Astrocyte (in vitro differentiated cells and primary cell): Measurements from ENCODE around the gene SNX11. TPM values are rescaled to one million over a fixed set of nuclear protein-coding genes. Genes with fewer than 3 reads are reported as not detected.

Source experiments
- DNase-seq: peaks from one replicate; pipeline ENCODE4 v3.0.0-alpha.2; 2010; ENCODE audit warnings: low read depth
- FAIRE-seq: peaks from 2 replicates; lab custom pipeline; 2011; peaks lifted over from hg19 to GRCh38; lab: Jason Lieb, UNC
- H2AFZ ChIP-seq: 2 replicates; pipeline ENCODE4 v1.6.0; 2012; ENCODE audit warnings: low read depth, low read length, inconsistent platforms
- H3K27ac ChIP-seq: 2 replicates; pipeline ENCODE4 v1.5.1; 2011; ENCODE audit warnings: low read depth, low read length, inconsistent platforms
- H3K27me3 ChIP-seq: 2 replicates; pipeline ENCODE4 v1.6.0; 2011; ENCODE audit warnings: low read length, inconsistent platforms; ENCODE audit not compliant: insufficient read depth
- H3K36me3 ChIP-seq: 2 replicates; pipeline ENCODE4 v1.5.1; 2011; ENCODE audit warnings: low read length, inconsistent platforms; ENCODE audit not compliant: insufficient read depth
- H3K4me1 ChIP-seq: 2 replicates; pipeline ENCODE4 v1.5.1; 2011; ENCODE audit warnings: low read length, inconsistent platforms; ENCODE audit not compliant: insufficient read depth
- H3K4me2 ChIP-seq: 2 replicates; pipeline ENCODE4 v1.6.0; 2012; ENCODE audit warnings: low read length, inconsistent platforms
- H3K4me3 ChIP-seq: 2 replicates; pipeline ENCODE4 v1.5.1; 2011; ENCODE audit warnings: low read depth, mild to moderate bottlenecking, low read length, inconsistent platforms; ENCODE audit not compliant: insufficient read depth
- H3K79me2 ChIP-seq: 2 replicates; pipeline ENCODE4 v1.6.0; 2012; ENCODE audit warnings: mild to moderate bottlenecking, low read length, inconsistent platforms; ENCODE audit not compliant: insufficient read depth
- H3K9ac ChIP-seq: 2 replicates; pipeline ENCODE4 v1.6.0; 2012; ENCODE audit warnings: mild to moderate bottlenecking, low read length, inconsistent platforms
- H3K9me3 ChIP-seq: 2 replicates; pipeline ENCODE4 v1.5.1; 2012; ENCODE audit warnings: low read depth, mild to moderate bottlenecking, low read length, inconsistent platforms; ENCODE audit not compliant: insufficient read depth
- H4K20me1 ChIP-seq: 2 replicates; pipeline ENCODE4 v1.6.0; 2012; ENCODE audit warnings: low read length, inconsistent platforms; ENCODE audit not compliant: insufficient read depth
- H3K27ac Mint-ChIP-seq: one replicate; pipeline ENCODE4 v1.8.0; 2021; ENCODE audit warnings: mild to moderate bottlenecking, mixed read lengths; ENCODE audit not compliant: unreplicated experiment
- H3K27me3 Mint-ChIP-seq: one replicate; pipeline ENCODE4 v1.8.0; 2021; ENCODE audit warnings: low read depth, mixed read lengths; ENCODE audit not compliant: unreplicated experiment
- H3K36me3 Mint-ChIP-seq: one replicate; pipeline ENCODE4 v1.8.0; 2021; ENCODE audit warnings: low read depth, mixed read lengths; ENCODE audit not compliant: unreplicated experiment
- H3K4me1 Mint-ChIP-seq: one replicate; pipeline ENCODE4 v1.8.0; 2021; ENCODE audit warnings: low read depth, mixed read lengths; ENCODE audit not compliant: unreplicated experiment
- H3K4me3 Mint-ChIP-seq: one replicate; pipeline ENCODE4 v1.8.0; 2021; ENCODE audit warnings: mild to moderate bottlenecking, moderate library complexity, mixed read lengths; ENCODE audit not compliant: unreplicated experiment
- H3K9me3 Mint-ChIP-seq: one replicate; pipeline ENCODE4 v1.8.0; 2021; ENCODE audit warnings: mild to moderate bottlenecking, mixed read lengths; ENCODE audit not compliant: unreplicated experiment
- EZH2 ChIP-seq: IDR thresholded peaks from 2 replicates; pipeline ENCODE4 v1.6.1; 2012; ENCODE audit warnings: mild to moderate bottlenecking, low read length, inconsistent platforms; ENCODE audit not compliant: insufficient read depth
- total RNA-seq: library from RNA; stranded (reverse); gene quantifications from 2 replicates; pipeline ENCODE4 v1.2.1, GENCODE V29; 2021
- TF ChIP-seq, protein P1 (sequence below): IDR thresholded peaks from 2 replicates; pipeline ENCODE4 v1.5.1; 2011; ENCODE audit warnings: low read depth, mild to moderate bottlenecking, inconsistent platforms, low read length, moderate library complexity; ENCODE audit not compliant: insufficient read depth

SNX11 gene
- total RNA-seq, 1 donor from 2014 or later: 33.3 TPM

DNA sequence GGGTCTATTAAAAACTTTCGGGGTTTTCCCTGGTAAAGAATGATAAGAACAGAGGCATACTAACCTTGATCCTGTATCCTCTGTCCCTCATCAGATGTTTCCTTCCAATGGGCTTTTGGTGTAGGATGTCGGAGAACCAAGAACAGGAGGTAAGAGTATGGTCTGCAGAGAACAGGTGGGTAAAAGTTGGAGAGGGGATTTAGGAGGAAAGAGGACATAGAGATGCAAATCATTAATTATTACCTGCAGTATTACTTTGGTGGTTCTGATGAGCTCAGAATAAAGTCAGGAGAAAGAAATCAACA, 4.3 kb downstream of the SNX11 start:
- FAIRE-seq (no peak), DNase-seq (no peak)
- Mint-ChIP-seq H3K27me3 (no peaks in the 10 kb centered on the region), H3K4me1 (peaks cover 9% of the 10 kb centered on the region), H3K4me3 (no peak overlapping the region), H3K9me3 (no peaks in the 10 kb centered on the region), H3K27ac (no peak overlapping the region), H3K36me3 (peaks cover 5% of the 10 kb centered on the region)
- Histone ChIP-seq H4K20me1 (peaks cover 33% of the 10 kb centered on the region), H3K9ac (no peak overlapping the region), H3K36me3 (no peaks in the 10 kb centered on the region), H3K27ac (no peak overlapping the region), H2AFZ (no peak overlapping the region), H3K4me2 (no peak overlapping the region), H3K4me1 (peaks cover 8% of the 10 kb centered on the region), H3K4me3 (no peak overlapping the region), H3K79me2 (peaks cover 52% of the 10 kb centered on the region), H3K27me3 (no peaks in the 10 kb centered on the region), H3K9me3 (no peaks in the 10 kb centered on the region)
- no peak for TF ChIP-seq EZH2
- TF ChIP-seq, protein P1, sequence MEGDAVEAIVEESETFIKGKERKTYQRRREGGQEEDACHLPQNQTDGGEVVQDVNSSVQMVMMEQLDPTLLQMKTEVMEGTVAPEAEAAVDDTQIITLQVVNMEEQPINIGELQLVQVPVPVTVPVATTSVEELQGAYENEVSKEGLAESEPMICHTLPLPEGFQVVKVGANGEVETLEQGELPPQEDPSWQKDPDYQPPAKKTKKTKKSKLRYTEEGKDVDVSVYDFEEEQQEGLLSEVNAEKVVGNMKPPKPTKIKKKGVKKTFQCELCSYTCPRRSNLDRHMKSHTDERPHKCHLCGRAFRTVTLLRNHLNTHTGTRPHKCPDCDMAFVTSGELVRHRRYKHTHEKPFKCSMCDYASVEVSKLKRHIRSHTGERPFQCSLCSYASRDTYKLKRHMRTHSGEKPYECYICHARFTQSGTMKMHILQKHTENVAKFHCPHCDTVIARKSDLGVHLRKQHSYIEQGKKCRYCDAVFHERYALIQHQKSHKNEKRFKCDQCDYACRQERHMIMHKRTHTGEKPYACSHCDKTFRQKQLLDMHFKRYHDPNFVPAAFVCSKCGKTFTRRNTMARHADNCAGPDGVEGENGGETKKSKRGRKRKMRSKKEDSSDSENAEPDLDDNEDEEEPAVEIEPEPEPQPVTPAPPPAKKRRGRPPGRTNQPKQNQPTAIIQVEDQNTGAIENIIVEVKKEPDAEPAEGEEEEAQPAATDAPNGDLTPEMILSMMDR: no peak

DNA sequence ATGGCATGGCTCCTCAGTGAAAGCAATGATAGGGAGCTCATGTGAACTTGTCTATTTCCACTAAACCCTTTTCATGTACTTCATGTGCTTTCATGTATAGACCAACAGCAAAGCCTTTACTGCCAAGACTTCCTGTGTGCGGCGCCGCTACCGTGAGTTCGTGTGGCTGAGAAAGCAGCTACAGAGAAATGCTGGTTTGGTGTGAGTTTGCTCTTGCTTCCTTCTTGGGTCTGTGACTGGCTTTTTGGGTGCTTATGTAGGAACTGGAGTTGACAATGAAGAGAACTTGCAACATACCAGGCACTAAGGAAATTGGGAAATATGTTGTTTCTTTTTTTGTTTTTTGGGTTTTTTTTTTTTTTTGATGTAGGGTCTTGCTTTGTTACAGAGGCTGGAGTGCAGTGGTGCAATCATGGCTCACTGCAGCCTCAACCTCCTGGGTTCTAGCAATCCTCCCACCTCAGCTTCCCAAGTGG, 5.7 kb downstream of the SNX11 start:
- Histone ChIP-seq H3K4me3 (no peak overlapping the region), H3K4me2 (no peak overlapping the region), H4K20me1 (peaks cover 33% of the 10 kb centered on the region), H3K79me2 (peaks cover 45% of the 10 kb centered on the region), H2AFZ (no peak overlapping the region), H3K4me1 (peaks cover 6% of the 10 kb centered on the region), H3K9ac (no peak overlapping the region), H3K36me3 (peaks cover 6% of the 10 kb centered on the region), H3K27me3 (no peaks in the 10 kb centered on the region), H3K9me3 (no peaks in the 10 kb centered on the region), H3K27ac (no peak overlapping the region)
- FAIRE-seq: no peak
- H3K36me3 Mint-ChIP-seq: peaks cover 5% of the 10 kb centered on the region
- no peak overlapping the region for H3K27ac Mint-ChIP-seq
- TF ChIP-seq, protein P1: no peak
- no peak for TF ChIP-seq EZH2
- H3K9me3 Mint-ChIP-seq: no peaks in the 10 kb centered on the region
- peaks cover 9% of the 10 kb centered on the region for H3K4me1 Mint-ChIP-seq
- H3K4me3 Mint-ChIP-seq: no peak overlapping the region
- no peak for DNase-seq
- H3K27me3 Mint-ChIP-seq: no peaks in the 10 kb centered on the region

DNA sequence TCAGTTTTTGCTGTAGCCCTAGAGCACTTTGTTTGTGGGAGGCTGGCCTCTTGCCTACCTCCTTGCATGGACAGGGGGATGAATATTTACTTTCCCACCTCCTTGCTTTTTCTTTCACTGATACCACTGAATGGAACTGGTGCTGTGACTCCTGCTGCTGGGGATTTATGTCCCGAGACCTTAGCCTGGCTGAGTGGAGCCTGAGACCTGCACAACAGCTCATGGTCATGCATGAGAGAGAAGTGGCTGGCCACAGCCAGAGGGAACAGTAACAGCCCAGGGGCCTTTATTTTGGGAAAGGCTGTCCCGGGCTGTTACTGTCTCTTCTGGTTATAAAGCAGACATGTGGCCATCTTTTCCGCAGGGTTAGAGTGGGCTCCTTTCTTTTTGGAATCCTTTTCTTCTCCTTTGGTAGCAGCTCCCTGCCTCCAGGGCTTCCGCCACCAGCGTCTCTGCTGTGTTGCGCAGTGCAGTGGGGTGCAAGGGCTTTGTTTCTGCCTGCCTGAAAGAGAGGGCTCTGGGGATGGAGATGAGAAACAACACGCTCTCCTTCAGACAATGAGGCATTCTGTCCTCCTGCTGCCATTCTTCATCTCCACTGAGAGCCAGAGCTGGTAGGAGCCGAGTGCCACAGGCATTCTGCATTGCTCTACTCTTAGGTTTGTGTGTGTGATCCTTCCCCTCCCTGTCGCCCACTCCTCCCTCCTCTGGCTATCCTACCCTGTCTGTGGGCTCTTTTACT, 14.5 kb downstream of the SNX11 start:
- H3K9me3 ChIP-seq: no peaks in the 10 kb centered on the region
- no peak for FAIRE-seq

More for the DNA sequence above, 14.5 kb downstream of the SNX11 start:
- peaks cover 37% of the 10 kb centered on the region for H3K36me3 ChIP-seq
- no peaks in the 10 kb centered on the region for H3K79me2 ChIP-seq
- H3K4me3 ChIP-seq: no peak overlapping the region
- TF ChIP-seq, protein P1: no peak
- TF ChIP-seq EZH2: no peak
- no peak overlapping the region for H2AFZ ChIP-seq
- H3K27me3 ChIP-seq: no peaks in the 10 kb centered on the region
- no peak overlapping the region for H3K27ac ChIP-seq
- no peaks in the 10 kb centered on the region for H3K27me3 Mint-ChIP-seq
- no peak overlapping the region for H3K4me3 Mint-ChIP-seq
- H3K4me2 ChIP-seq: no peak overlapping the region
- H3K9me3 Mint-ChIP-seq: no peaks in the 10 kb centered on the region
- H3K4me1 Mint-ChIP-seq: peaks cover 2% of the 10 kb centered on the region
- no peaks in the 10 kb centered on the region for H3K4me1 ChIP-seq
- no peak for DNase-seq
- H4K20me1 ChIP-seq: peaks cover 5% of the 10 kb centered on the region
- no peak overlapping the region for H3K9ac ChIP-seq
- H3K27ac Mint-ChIP-seq: no peak overlapping the region
- peaks cover 9% of the 10 kb centered on the region for H3K36me3 Mint-ChIP-seq
